Activated naive CD8-positive, alpha-beta T cell treated with anti-CD3 and anti-CD28 coated beads, Interleukin-2, amount 50 U/mL, for 24 hours (primary cell): ENCODE measurements around the gene CTIF.

ENCODE experiments used
- ATAC-seq: fragments of 150-1000 bp; cut with Tn5 transposase; one replicate; pipeline ENCODE4 v1.10.0; 2021
- DNase-seq: peaks from one replicate; pipeline ENCODE4 v3.0.0; 2021
- H3K27ac Mint-ChIP-seq: one replicate; pipeline ENCODE4 v1.8.0; 2021; ENCODE audit warnings: mild to moderate bottlenecking, mixed read lengths
- H3K27me3 Mint-ChIP-seq: one replicate; pipeline ENCODE4 v1.8.0; 2021; ENCODE audit warnings: mixed read lengths
- H3K36me3 Mint-ChIP-seq: one replicate; pipeline ENCODE4 v1.8.0; 2021; ENCODE audit warnings: low read depth, mixed read lengths
- H3K4me1 Mint-ChIP-seq: one replicate; pipeline ENCODE4 v1.8.0; 2021; ENCODE audit warnings: mixed read lengths
- H3K4me3 Mint-ChIP-seq: one replicate; pipeline ENCODE4 v1.8.0; 2021; ENCODE audit warnings: mild to moderate bottlenecking, moderate library complexity, mixed read lengths
- H3K9me3 Mint-ChIP-seq: one replicate; pipeline ENCODE4 v1.8.0; 2021; ENCODE audit warnings: mixed read lengths

Gene CTIF

GRCh38 chr18:48665654-48666053 is 126.8 kb downstream of the CTIF start:
- Mint-ChIP-seq H3K27me3 (peaks cover 5% of the 10 kb centered on the region), H3K4me3 (no peak overlapping the region)

GRCh38 chr18:48666613-48667012 is 127.8 kb downstream of the CTIF start:
- Mint-ChIP-seq H3K27ac (no peak overlapping the region), H3K27me3 (peaks cover 5% of the 10 kb centered on the region), H3K36me3 (peaks cover 7% of the 10 kb centered on the region), H3K4me1 (no peaks in the 10 kb centered on the region), H3K9me3 (peaks cover 12% of the 10 kb centered on the region), H3K4me3 (no peak overlapping the region)
- DNase-seq (no peak), ATAC-seq (no peak)

More at GRCh38 chr18:48665654-48666053, 126.8 kb downstream of the CTIF start:
- H3K27ac Mint-ChIP-seq, result no peak overlapping the region
- peaks cover 7% of the 10 kb centered on the region for H3K9me3 Mint-ChIP-seq
- no peak for ATAC-seq
- no peak for DNase-seq
- peaks cover 3% of the 10 kb centered on the region for H3K36me3 Mint-ChIP-seq
- H3K4me1 Mint-ChIP-seq, result no peaks in the 10 kb centered on the region

- no peaks in the 10 kb centered on the region for H3K4me1 Mint-ChIP-seq
- H3K27ac Mint-ChIP-seq, result no peak overlapping the region
- ATAC-seq (no peak), DNase-seq (no peak)
- no peak overlapping the region for H3K4me3 Mint-ChIP-seq
- peaks cover 13% of the 10 kb centered on the region for H3K9me3 Mint-ChIP-seq
- peaks cover 8% of the 10 kb centered on the region for H3K36me3 Mint-ChIP-seq
- peaks cover 5% of the 10 kb centered on the region for H3K27me3 Mint-ChIP-seq
Observed at GRCh38 chr18:48667276-48668254, 128.7 kb downstream of the CTIF start.

- no peaks in the 10 kb centered on the region for H3K4me1 Mint-ChIP-seq
- no peak overlapping the region for H3K4me3 Mint-ChIP-seq
- no peak overlapping the region for H3K27ac Mint-ChIP-seq
- peaks cover 13% of the 10 kb centered on the region for H3K9me3 Mint-ChIP-seq
- ATAC-seq, result no peak
- DNase-seq, result no peak
- peaks cover 2% of the 10 kb centered on the region for H3K27me3 Mint-ChIP-seq
- peaks cover 8% of the 10 kb centered on the region for H3K36me3 Mint-ChIP-seq
Observed at GRCh38 chr18:48668466-48669179, 129.8 kb downstream of the CTIF start.

- Mint-ChIP-seq H3K27ac (no peak overlapping the region), H3K9me3 (peaks cover 13% of the 10 kb centered on the region), H3K4me1 (no peaks in the 10 kb centered on the region), H3K4me3 (no peak overlapping the region), H3K36me3 (peaks cover 8% of the 10 kb centered on the region), H3K27me3 (no peaks in the 10 kb centered on the region)
- no peak for DNase-seq
- no peak for ATAC-seq
Observed at GRCh38 chr18:48669180-48669675, 130.4 kb downstream of the CTIF start.

GRCh38 chr18:48669991-48670750 is 131.3 kb downstream of the CTIF start:
- no peak overlapping the region for H3K27ac Mint-ChIP-seq
- peaks cover 8% of the 10 kb centered on the region for H3K36me3 Mint-ChIP-seq
- H3K27me3 Mint-ChIP-seq, result no peaks in the 10 kb centered on the region
- H3K9me3 Mint-ChIP-seq, result peaks cover 13% of the 10 kb centered on the region
- DNase-seq (no peak), ATAC-seq (no peak)
- H3K4me1 Mint-ChIP-seq, result no peaks in the 10 kb centered on the region
- H3K4me3 Mint-ChIP-seq, result no peak overlapping the region

- Mint-ChIP-seq H3K4me1 (peaks cover 2% of the 10 kb centered on the region), H3K36me3 (peaks cover 7% of the 10 kb centered on the region), H3K27me3 (no peaks in the 10 kb centered on the region), H3K9me3 (peaks cover 9% of the 10 kb centered on the region), H3K27ac (no peak overlapping the region), H3K4me3 (no peak overlapping the region)
- ATAC-seq (no peak), DNase-seq (no peak)
Observed at GRCh38 chr18:48670751-48671560, 132.1 kb downstream of the CTIF start.

GRCh38 chr18:48671561-48671945 is 132.7 kb downstream of the CTIF start:
- Mint-ChIP-seq H3K27ac (no peak overlapping the region), H3K9me3 (peaks cover 6% of the 10 kb centered on the region), H3K4me3 (no peak overlapping the region), H3K36me3 (peaks cover 5% of the 10 kb centered on the region), H3K27me3 (no peaks in the 10 kb centered on the region), H3K4me1 (peaks cover 2% of the 10 kb centered on the region)
- no peak for DNase-seq
- ATAC-seq, result no peak

- ATAC-seq (no peak), DNase-seq (no peak)
- Mint-ChIP-seq H3K27ac (no peak overlapping the region), H3K4me3 (no peak overlapping the region), H3K27me3 (no peaks in the 10 kb centered on the region), H3K36me3 (peaks cover 5% of the 10 kb centered on the region), H3K9me3 (peaks cover 6% of the 10 kb centered on the region), H3K4me1 (peaks cover 2% of the 10 kb centered on the region)
Observed at GRCh38 chr18:48672671-48673340, 134.0 kb downstream of the CTIF start.

- Mint-ChIP-seq H3K4me3 (no peak overlapping the region), H3K9me3 (peaks cover 6% of the 10 kb centered on the region), H3K4me1 (peaks cover 2% of the 10 kb centered on the region), H3K27ac (no peak overlapping the region), H3K27me3 (no peaks in the 10 kb centered on the region), H3K36me3 (peaks cover 5% of the 10 kb centered on the region)
- DNase-seq (no peak), ATAC-seq (no peak)
Observed at GRCh38 chr18:48673456-48673852, 134.6 kb downstream of the CTIF start.

- Mint-ChIP-seq H3K36me3 (peaks cover 5% of the 10 kb centered on the region), H3K4me1 (peaks cover 2% of the 10 kb centered on the region), H3K27ac (no peak overlapping the region), H3K9me3 (peaks cover 6% of the 10 kb centered on the region), H3K4me3 (no peak overlapping the region), H3K27me3 (no peaks in the 10 kb centered on the region)
- no peak for ATAC-seq
- DNase-seq, result no peak
Observed at GRCh38 chr18:48673853-48674721, 135.3 kb downstream of the CTIF start.

- no peak overlapping the region for H3K27ac Mint-ChIP-seq
- H3K27me3 Mint-ChIP-seq, result no peaks in the 10 kb centered on the region
- no peak overlapping the region for H3K4me3 Mint-ChIP-seq
- ATAC-seq (peak; percentile 6), DNase-seq (no peak)
- peaks cover 5% of the 10 kb centered on the region for H3K36me3 Mint-ChIP-seq
- peaks cover 6% of the 10 kb centered on the region for H3K9me3 Mint-ChIP-seq
- peaks cover 2% of the 10 kb centered on the region for H3K4me1 Mint-ChIP-seq
Observed at GRCh38 chr18:48674758-48675351, 136.0 kb downstream of the CTIF start.
